IMR-90 (cell line): ENCODE measurements around the gene CENPP. TPM values are rescaled to one million over a fixed set of nuclear protein-coding genes. Genes with fewer than 3 reads are reported as not detected.

Experiments used
- ATAC-seq: fragments of 200-7000 bp; cut with Tn5 transposase; 2 replicates; pipeline ENCODE4 v1.9.1; 2020; ENCODE audit warnings: low read depth, mild to moderate bottlenecking, moderate library complexity
- BruUV-seq: library from RNA; stranded (reverse); fragments of 400-500 nt; replicated peaks from 2 replicates; lab custom pipeline; 2021; lab: Mats Ljungman, UMichigan
- CTCF ChIA-PET: fragments of 300-600 bp; formaldehyde crosslinking; extraction: SDS; loops from one replicate; lab custom pipeline; 2021; ENCODE audit warnings: antibody characterized with exemption; lab: Yijun Ruan, JAX
- POLR2A ChIA-PET: fragments of 300-600 bp; sonication (Branson Sonifier 250); formaldehyde crosslinking; loops from one replicate; lab custom pipeline; 2022; ENCODE audit warnings: antibody characterized with exemption; ENCODE audit not compliant: unreplicated experiment; lab: Charles Lee
- DNase-seq: peaks from one replicate; pipeline ENCODE4 v3.0.0; 2013
- H2AFZ ChIP-seq: replicated peaks from 2 replicates; pipeline ENCODE3; 2013; ENCODE audit warnings: low read length, mild to moderate bottlenecking; ENCODE audit not compliant: poor library complexity
- H2AK5ac ChIP-seq: 2 replicates; pipeline ENCODE4 v1.6.1; 2013; ENCODE audit warnings: low read depth, low read length, inconsistent platforms
- H2AK9ac ChIP-seq: replicated peaks from 2 replicates; pipeline ENCODE3; 2013; ENCODE audit warnings: mild to moderate bottlenecking, low read depth, low read length, moderate library complexity; ENCODE audit not compliant: poor library complexity
- H2BK120ac ChIP-seq: 2 replicates; pipeline ENCODE4 v1.6.1; 2013; ENCODE audit warnings: low read depth, low read length, inconsistent platforms
- H2BK15ac ChIP-seq: 3 replicates; pipeline ENCODE4 v1.6.1; 2013; ENCODE audit warnings: low read depth, low read length, inconsistent platforms
- H2BK20ac ChIP-seq: 2 replicates; pipeline ENCODE4 v1.6.1; 2013; ENCODE audit warnings: low read depth, mild to moderate bottlenecking, inconsistent platforms, low read length, moderate library complexity
- H2BK5ac ChIP-seq: 2 replicates; pipeline ENCODE4 v1.6.1; 2013; ENCODE audit warnings: mild to moderate bottlenecking, low read depth, low read length, inconsistent platforms; ENCODE audit not compliant: poor library complexity, severe bottlenecking
- H3K14ac ChIP-seq: replicated peaks from 2 replicates; pipeline ENCODE4 v1.6.1; 2013; ENCODE audit warnings: low read depth, low read length, inconsistent platforms
- H3K18ac ChIP-seq: 2 replicates; pipeline ENCODE4 v1.6.1; 2013; ENCODE audit warnings: low read depth, low read length, control low read depth
- H3K23ac ChIP-seq: 2 replicates; pipeline ENCODE4 v1.6.1; 2013; ENCODE audit warnings: low read depth, low read length, inconsistent platforms
- H3K27ac ChIP-seq: 2 replicates; pipeline ENCODE4 v1.5.1; 2013; ENCODE audit warnings: mild to moderate bottlenecking, control low read depth, low read length; ENCODE audit not compliant: insufficient read depth
- H3K27me3 ChIP-seq: 2 replicates; pipeline ENCODE4 v1.6.1; 2013; ENCODE audit warnings: low read length; ENCODE audit not compliant: control insufficient read depth, insufficient read depth
- H3K36me3 ChIP-seq: 2 replicates; pipeline ENCODE4 v1.6.1; 2013; ENCODE audit warnings: low read length, mixed read lengths; ENCODE audit not compliant: control insufficient read depth, insufficient read depth
- H3K4ac ChIP-seq: 2 replicates; pipeline ENCODE4 v1.6.1; 2013; ENCODE audit warnings: low read depth, low read length, inconsistent platforms
- H3K4me1 ChIP-seq: 2 replicates; pipeline ENCODE4 v1.6.1; 2013; ENCODE audit warnings: low read length, mixed read lengths; ENCODE audit not compliant: control insufficient read depth, insufficient read depth
- H3K4me2 ChIP-seq: 2 replicates; pipeline ENCODE4 v1.6.1; 2013; ENCODE audit warnings: low read depth, mild to moderate bottlenecking, control low read depth, low read length, moderate library complexity
- H3K4me3 ChIP-seq: 2 replicates; pipeline ENCODE4 v1.5.1; 2013; ENCODE audit warnings: low read depth, mild to moderate bottlenecking, control low read depth, low read length, moderate library complexity; ENCODE audit not compliant: insufficient read depth
- H3K56ac ChIP-seq: 2 replicates; pipeline ENCODE4 v1.6.1; 2013; ENCODE audit warnings: low read length, inconsistent platforms; ENCODE audit not compliant: insufficient read depth; ENCODE audit errors: extremely low read depth
- H3K79me1 ChIP-seq, 2 experiments: 2 replicates each; pipeline ENCODE4 v1.6.1; 2013; ENCODE audit warnings: low read length in 2 of 2, inconsistent platforms in 1 of 2, low read depth in 1 of 2
- H3K9ac ChIP-seq: 2 replicates; pipeline ENCODE4 v1.6.1; 2013; ENCODE audit warnings: low read depth, low read length, control low read depth
- H3K9me1 ChIP-seq: 2 replicates; pipeline ENCODE4 v1.6.1; 2013; ENCODE audit warnings: low read length, inconsistent platforms; ENCODE audit not compliant: insufficient read depth
- H3K9me3 ChIP-seq: 2 replicates; pipeline ENCODE4 v1.6.1; 2013; ENCODE audit warnings: low read length; ENCODE audit not compliant: control insufficient read depth, insufficient read depth
- H4K20me1 ChIP-seq: 2 replicates; pipeline ENCODE4 v1.6.1; 2013; ENCODE audit warnings: low read length, inconsistent platforms; ENCODE audit not compliant: insufficient read depth
- H4K5ac ChIP-seq: 2 replicates; pipeline ENCODE4 v1.6.1; 2013; ENCODE audit warnings: mild to moderate bottlenecking, low read depth, low read length, control low read depth
- H4K8ac ChIP-seq, 2 experiments: 2 replicates each; pipeline ENCODE4 v1.6.1; 2013; ENCODE audit warnings: low read depth in 2 of 2, low read length in 2 of 2, control low read depth in 1 of 2, inconsistent platforms in 1 of 2
- H4K91ac ChIP-seq: 2 replicates; pipeline ENCODE4 v1.6.1; 2013; ENCODE audit warnings: low read depth, low read length, inconsistent platforms; ENCODE audit not compliant: insufficient read depth
- BHLHE40 ChIP-seq: fragments of 150-350 bp; IDR thresholded peaks from 2 replicates; pipeline ENCODE4 v1.6.1; 2016; ENCODE audit warnings: mild to moderate bottlenecking, low read depth, low read length
- MAZ ChIP-seq: IDR thresholded peaks from 2 replicates; pipeline ENCODE4 v1.6.1; 2012; ENCODE audit warnings: low read depth, mild to moderate bottlenecking, low read length, improper control_type of control experiment, moderate library complexity, borderline replicate concordance
- NFE2L2 ChIP-seq: fragments of 150-350 bp; IDR thresholded peaks from 2 replicates; pipeline ENCODE4 v1.6.1; 2016; ENCODE audit warnings: low read depth, mild to moderate bottlenecking, low read length
- POLR2A ChIP-seq: IDR thresholded peaks from 2 replicates; pipeline ENCODE4 v1.6.1; 2012; ENCODE audit warnings: mild to moderate bottlenecking, low read depth, low read length
- RAD21 ChIP-seq: IDR thresholded peaks from 2 replicates; pipeline ENCODE4 v1.6.1; 2012; ENCODE audit warnings: low read length, improper control_type of control experiment
- SMC3 ChIP-seq: fragments of 150-350 bp; IDR thresholded peaks from 2 replicates; pipeline ENCODE4 v1.6.1; 2016; ENCODE audit warnings: low read depth, mild to moderate bottlenecking, antibody characterized with exemption, low read length, moderate library complexity
- WGBS, 2 experiments: methylation state at CpG; one replicate each; pipeline versions ENCODE4 v1.1.5 to v1.1.7; 2013; ENCODE audit warnings: missing lambda C conversion rate in 2 of 2; ENCODE audit not compliant: insufficient read length in 1 of 2; ENCODE audit errors: extremely low coverage in 2 of 2; 5-methylcytosine and 5-hydroxymethylcytosine counted together
- dilution Hi-C: fragments of 300-500 bp; cut with HindIII; formaldehyde crosslinking; loops from one replicate; pipeline ENCODE4 v1.14.3; 2018; ENCODE audit warnings: low sequenced_read_pairs; ENCODE audit not compliant: unreplicated experiment
- in situ Hi-C: fragments of 300-500 bp; cut with MboI; formaldehyde crosslinking; loops from 3 replicates; pipeline ENCODE4 v1.14.3; 2019; ENCODE audit warnings: low sequenced_read_pairs, inconsistent platforms, mixed read lengths
- intact Hi-C: fragments of 100-400 bp; cut with micrococcal nuclease; formaldehyde crosslinking; loops from 2 replicates; pipeline ENCODE4 v1.10.0; 2022
- polyA plus RNA-seq, 3 experiments: library from polyadenylated mRNA; depleted of rRNA; stranded (reverse); fragments of >200 nt; gene quantifications; 2 replicates each; pipeline ENCODE4 v1.2.3, GENCODE V29; 2012; ENCODE audit warnings: low replicate concordance in 1 of 3
- total RNA-seq: library from RNA; depleted of rRNA; stranded (reverse); fragments of >200 nt; gene quantifications from 2 replicates; pipeline ENCODE4 v1.2.3, GENCODE V29; 2012
- TF ChIP-seq, protein P1 (sequence below): conservative IDR thresholded peaks from 2 replicates; pipeline ENCODE4 v1.5.1; 2012; ENCODE audit warnings: mild to moderate bottlenecking, low read depth, low read length, improper control_type of control experiment

The CENPP gene
- total and polyA plus RNA-seq, 2 of the 4 experiments (the other 2 are of a cell fraction), result 1.4 to 2.0 TPM

DNA sequence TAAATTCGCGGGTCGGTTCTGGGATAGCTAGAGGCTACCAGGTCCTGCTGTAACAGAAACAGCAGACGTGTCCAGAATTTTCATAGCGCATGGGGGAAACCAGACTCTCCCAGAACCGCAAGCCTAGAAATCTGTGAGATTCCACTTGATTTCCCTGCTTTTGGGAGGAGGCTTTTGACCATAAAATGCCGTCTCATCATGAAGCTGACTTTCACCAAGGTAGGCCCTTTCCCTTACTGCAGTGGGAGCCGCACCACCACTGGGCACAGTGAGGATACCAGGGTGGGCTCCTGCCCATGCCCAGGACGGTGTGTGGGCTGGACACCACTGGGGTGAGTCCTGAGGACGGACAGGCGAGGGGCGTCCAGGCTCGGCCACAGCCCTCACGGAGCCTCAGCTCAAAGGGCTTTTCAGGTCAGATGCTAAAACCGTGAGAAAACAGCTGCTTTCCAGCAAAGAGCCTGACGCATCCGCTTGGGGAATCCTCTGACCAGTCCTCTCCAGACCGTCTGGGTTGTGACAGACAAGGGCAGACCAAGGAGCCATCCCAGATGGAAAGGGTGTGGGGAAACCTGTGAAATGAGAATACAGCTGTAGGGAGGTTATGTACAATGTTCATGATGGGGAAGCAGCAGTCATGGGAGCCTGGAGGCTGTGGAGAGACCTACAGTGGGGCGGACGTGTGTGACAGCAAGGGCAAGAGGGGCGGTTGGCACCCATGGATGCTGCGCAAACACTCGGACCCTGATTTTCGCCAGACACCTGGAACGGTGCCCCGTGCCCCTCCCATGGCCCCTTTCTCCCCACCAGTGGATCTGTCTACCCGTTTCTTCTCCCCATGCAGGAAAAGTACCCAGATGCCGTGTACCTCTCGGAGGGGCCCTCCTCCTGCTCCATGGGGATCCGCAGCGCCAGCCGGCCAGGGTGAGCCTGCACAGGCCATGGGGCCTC lies 285.0 kb downstream of the CENPP start:
- intact Hi-C loops (no loop called here), in situ Hi-C loops (no loop called here), dilution Hi-C loops (no loop called here)
- H4K8ac ChIP-seq, result no peak overlapping the region
- H3K4me1 ChIP-seq, result peaks cover 4% of the 10 kb centered on the region
- no peak overlapping the region for H3K56ac ChIP-seq
- H2AK5ac ChIP-seq, result no peak overlapping the region
- BruUV-seq, result no TSS peak
- peak overlapping the region; percentile 6 for H2AFZ ChIP-seq
- no peaks in the 10 kb centered on the region for H3K27me3 ChIP-seq
- TF ChIP-seq RAD21, result no peak
- TF ChIP-seq MAZ, result no peak
- TF ChIP-seq, protein P1, sequence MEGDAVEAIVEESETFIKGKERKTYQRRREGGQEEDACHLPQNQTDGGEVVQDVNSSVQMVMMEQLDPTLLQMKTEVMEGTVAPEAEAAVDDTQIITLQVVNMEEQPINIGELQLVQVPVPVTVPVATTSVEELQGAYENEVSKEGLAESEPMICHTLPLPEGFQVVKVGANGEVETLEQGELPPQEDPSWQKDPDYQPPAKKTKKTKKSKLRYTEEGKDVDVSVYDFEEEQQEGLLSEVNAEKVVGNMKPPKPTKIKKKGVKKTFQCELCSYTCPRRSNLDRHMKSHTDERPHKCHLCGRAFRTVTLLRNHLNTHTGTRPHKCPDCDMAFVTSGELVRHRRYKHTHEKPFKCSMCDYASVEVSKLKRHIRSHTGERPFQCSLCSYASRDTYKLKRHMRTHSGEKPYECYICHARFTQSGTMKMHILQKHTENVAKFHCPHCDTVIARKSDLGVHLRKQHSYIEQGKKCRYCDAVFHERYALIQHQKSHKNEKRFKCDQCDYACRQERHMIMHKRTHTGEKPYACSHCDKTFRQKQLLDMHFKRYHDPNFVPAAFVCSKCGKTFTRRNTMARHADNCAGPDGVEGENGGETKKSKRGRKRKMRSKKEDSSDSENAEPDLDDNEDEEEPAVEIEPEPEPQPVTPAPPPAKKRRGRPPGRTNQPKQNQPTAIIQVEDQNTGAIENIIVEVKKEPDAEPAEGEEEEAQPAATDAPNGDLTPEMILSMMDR, result no peak
- no peak for TF ChIP-seq SMC3
- no peak for TF ChIP-seq BHLHE40
- TF ChIP-seq NFE2L2, result no peak
- no peak for TF ChIP-seq POLR2A
- no peak overlapping the region for H4K5ac ChIP-seq
- no peaks in the 10 kb centered on the region for H4K20me1 ChIP-seq
- no peak overlapping the region for H3K23ac ChIP-seq
- H2BK20ac ChIP-seq, result no peak overlapping the region
- ChIA-PET POLR2A (no interaction called here), CTCF (no interaction called here)
- no peaks in the 10 kb centered on the region for H3K9me3 ChIP-seq
- H2BK5ac ChIP-seq, result no peak overlapping the region
- no peak overlapping the region for H3K9ac ChIP-seq
- WGBS, 2 experiments, result 94% methylated on average over 12 of the region's 32 CpGs; no CpG with 5 or more reads in 1 of the 2 experiments
- ATAC-seq (no peak), DNase-seq (peak; percentile 44)
- no peak overlapping the region for H2BK15ac ChIP-seq
- peaks cover 20% of the 10 kb centered on the region for H3K36me3 ChIP-seq
- no peak overlapping the region for H2BK120ac ChIP-seq
- H2AK9ac ChIP-seq, result no peak overlapping the region
- peaks cover 0 to 3% of the 10 kb centered on the region in 2 experiments; a peak in 1 of 4 replicates for H3K79me1 ChIP-seq
- H3K4me3 ChIP-seq, result no peak overlapping the region
- no peak overlapping the region for H4K91ac ChIP-seq
- no peak overlapping the region for H3K27ac ChIP-seq
- H3K14ac ChIP-seq, result no peak overlapping the region
- no peak overlapping the region; the same call in 1 of the 2 replicates for H3K4ac ChIP-seq
- no peak overlapping the region for H3K4me2 ChIP-seq
- H3K18ac ChIP-seq, result no peak overlapping the region
- H3K9me1 ChIP-seq, result peaks cover 18% of the 10 kb centered on the region
